Activated gamma-delta T cell treated with anti-CD3 and anti-CD28 coated beads, Interleukin-2, amount 50 U/mL, for 16 hours (primary cell): Measurements from ENCODE around the gene PTPRF.
"Not testable (repeated sequence)": the region's sequence is repeated elsewhere in the genome, so short reads cannot be mapped to it uniquely, and the experiment has no call there.

Source experiments
- DNase-seq: peaks from one replicate; pipeline ENCODE4 v3.0.0-alpha.2; 2020; ENCODE audit warnings: low read depth

Gene PTPRF

DNA sequence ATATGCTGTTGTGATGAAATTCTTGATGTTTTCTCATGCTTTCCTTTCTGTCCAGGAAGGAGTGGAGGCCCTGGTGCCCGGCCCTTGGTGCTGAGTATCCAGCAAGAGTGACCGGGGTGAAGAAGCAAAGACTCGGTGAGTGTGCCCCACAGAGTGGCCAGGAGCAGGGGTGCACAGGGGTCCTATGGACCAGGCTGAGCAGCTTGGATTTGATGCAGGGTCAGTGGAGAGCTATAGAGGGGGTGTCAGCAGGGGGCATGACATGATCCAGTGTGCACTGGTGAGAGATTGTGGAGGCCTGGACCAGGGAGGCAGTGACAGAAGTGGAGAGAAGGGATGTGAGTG is 7.4 kb downstream of the PTPRF start:
- no peak for DNase-seq

- no peak for DNase-seq
Observed at GRCh38 chr1:43538969-43539368, 8.3 kb downstream of the PTPRF start.

DNA sequence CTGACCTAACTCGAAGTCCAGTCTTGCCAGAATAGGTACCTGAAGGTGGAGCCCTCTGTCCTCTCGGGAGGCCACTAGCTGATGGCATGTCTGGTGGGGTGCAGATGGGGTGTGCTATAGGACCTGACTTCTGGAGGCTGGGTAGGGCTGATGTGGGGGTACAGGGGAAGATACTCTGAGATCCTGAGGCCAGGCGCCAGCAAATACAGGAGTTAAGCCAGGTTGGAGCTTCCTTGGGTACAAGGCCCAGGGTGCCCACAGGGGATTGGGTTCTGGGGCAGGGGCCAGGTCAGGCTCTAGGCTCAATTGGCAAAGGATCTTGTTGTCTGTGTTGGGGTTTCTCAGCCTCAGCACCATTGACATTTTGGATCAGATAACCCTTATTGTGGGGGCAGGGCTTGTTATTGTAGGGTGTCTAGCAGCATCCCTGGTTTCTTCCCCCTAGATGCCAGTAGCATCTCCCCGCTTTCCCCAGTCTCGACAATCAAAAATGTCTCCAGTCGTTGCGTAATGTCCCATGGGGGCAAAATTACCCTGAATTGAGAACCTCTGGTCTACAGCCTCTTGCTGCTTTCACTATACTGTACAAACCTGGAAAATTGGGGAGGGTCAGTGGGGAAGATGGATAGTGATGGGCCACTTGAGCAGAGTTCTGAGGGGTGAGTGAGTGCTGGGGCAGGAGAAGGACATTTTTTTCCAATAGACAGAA is 9.2 kb downstream of the PTPRF start:
- no peak for DNase-seq

DNA sequence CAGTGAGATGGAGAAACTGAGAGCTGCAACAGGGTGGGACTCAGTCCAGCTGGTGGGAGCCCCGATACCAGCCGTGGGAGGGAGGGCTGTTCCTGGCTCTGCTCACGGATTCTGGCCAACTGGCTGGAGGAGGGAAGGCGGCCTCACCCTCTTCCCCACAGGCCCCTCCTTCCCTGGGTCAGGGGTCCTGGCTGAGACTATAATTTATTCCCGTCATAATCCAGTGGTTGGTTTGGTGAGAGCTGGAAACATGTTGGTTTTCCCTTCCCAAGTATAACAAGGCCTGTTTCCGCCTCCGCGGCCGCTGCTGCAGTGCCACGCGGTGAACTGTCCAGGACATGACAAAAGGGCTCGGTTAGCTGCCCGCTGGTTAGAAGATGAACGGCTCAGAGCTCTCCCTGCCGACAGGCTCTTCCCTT is 10.0 kb downstream of the PTPRF start:
- no peak for DNase-seq

GRCh38 chr1:43541141-43541540 is 10.5 kb downstream of the PTPRF start:
- DNase-seq: no peak

- DNase-seq: no peak
Observed at GRCh38 chr1:43541721-43542401, 11.2 kb downstream of the PTPRF start.

GRCh38 chr1:43542527-43543458 is 12.1 kb downstream of the PTPRF start:
- no peak for DNase-seq

GRCh38 chr1:43543567-43543966 is 12.9 kb downstream of the PTPRF start:
- no peak for DNase-seq

GRCh38 chr1:43545339-43545694 is 14.6 kb downstream of the PTPRF start:
- DNase-seq: no peak

GRCh38 chr1:43545695-43546387 is 15.2 kb downstream of the PTPRF start:
- no peak for DNase-seq

GRCh38 chr1:43546388-43547100 is 15.9 kb downstream of the PTPRF start:
- no peak for DNase-seq

DNA sequence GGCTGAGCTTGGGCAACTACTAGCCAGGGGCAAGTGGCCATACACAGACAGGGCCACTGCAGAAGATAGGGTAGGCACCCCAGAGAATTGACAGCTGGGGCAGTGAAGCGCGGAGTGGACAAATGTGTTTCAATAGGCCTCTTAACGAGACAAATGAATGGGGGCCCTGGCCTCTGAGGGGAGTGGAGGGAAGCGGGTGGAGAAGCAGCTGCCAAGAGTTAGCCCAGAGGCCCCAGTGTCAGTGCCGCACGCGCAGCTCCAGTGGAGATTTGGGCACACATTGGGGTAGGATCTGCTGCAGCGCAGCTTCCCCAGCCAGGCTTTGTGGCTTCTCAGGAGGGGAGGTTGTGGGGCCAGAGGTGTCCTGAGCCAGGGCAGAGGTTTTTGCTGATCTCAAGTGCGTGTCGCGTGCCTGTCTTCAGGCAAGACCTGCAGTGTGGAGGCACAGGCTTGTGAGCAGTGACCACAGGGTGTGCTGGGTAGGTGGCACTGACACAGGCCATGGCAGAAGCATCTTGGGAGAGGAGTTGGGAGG is 16.9 kb downstream of the PTPRF start:
- no peak for DNase-seq

GRCh38 chr1:43548285-43549271 is 17.9 kb downstream of the PTPRF start:
- no peak for DNase-seq

- not testable (repeated sequence) for DNase-seq
Observed at GRCh38 chr1:43549394-43549793, 18.7 kb downstream of the PTPRF start.

DNA sequence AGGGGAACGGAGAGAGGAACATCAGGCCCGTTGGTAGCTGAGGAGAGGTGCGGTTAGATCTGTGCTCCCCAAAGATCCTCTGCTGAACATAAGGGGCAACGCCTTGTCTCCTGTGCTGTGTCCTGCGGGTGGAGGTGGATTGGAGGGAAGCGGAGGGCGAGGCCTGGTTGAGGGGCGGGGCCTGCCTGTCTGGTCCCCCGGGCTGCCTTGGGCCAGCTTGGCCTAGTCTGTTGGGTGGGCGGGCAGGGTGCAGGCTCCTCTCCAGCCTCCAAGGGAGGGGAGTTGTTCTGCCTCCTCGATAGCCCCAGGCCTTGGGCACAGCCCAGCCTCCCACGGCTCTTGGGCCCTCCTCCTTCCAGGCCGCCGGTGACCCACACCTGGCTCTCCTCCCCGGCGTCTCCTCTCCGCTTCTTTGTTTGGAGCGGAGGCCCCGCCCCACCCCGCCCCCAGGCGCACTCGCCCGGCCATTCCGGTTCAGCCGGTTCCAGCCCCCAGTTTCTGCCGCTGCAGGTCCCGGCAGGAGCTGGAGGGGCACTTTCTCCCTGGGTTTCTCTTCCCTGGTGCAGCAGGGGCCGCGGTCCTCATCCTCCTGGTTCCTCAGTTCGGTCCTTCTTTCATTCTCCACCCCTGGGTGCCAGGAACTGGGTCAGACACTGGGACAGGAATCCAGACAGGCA is 19.4 kb downstream of the PTPRF start:
- no peak for DNase-seq

DNA sequence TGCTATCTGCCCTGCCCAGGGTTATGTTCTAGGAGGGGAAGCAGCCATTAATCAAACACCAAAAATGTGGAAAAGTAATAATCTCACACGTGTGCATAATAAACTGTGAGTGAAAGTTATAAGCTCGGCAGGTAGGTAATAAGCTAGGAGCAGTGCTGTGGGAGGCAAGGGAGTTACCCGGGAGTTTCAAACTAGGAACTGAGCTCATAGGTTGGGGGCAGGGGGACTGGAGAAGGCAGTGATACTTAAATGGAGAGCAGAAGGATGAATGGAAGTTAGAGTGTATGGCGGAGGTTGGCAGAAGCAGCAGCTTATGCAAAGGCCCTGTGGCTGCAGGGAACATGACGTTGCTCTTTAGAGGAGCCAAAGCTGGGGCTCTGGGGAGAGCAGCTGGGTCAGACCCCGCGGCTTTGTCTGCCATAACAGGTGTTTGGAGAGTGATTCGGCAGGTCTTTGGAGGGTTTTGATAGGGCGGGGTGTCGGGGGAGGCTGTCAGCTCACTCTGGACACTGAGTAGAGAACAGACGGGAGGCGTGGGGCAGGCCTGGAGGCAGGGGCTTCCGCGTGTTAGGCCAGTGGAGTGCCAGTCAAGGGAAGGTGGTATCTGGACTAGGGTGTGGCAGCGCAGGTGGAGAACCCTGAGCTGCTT is 20.0 kb downstream of the PTPRF start:
- no peak for DNase-seq

DNA sequence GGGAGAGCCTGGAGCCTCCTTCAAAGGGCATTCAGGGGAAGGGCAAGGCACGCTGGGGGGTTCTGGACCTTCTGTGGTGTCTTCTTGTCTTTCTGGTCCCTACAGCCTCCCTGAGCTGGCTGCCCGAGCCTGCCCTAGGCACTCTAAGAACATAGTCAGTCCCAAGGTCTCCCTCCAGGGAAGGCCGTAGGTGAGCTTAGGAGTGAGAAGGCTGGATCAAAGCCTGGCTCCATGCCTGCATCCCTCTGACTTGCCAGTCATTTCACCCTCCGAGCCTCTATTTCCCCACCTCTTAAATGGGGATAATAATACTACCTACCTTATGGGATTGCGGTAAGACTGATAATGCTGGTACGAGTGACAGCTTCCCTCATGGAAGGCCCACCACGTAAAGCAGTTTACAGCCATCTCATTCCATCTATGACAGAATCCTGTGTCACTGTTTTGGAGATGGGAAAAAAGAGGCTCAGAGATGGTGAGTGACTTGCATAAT is 20.8 kb downstream of the PTPRF start:
- no peak for DNase-seq

DNA sequence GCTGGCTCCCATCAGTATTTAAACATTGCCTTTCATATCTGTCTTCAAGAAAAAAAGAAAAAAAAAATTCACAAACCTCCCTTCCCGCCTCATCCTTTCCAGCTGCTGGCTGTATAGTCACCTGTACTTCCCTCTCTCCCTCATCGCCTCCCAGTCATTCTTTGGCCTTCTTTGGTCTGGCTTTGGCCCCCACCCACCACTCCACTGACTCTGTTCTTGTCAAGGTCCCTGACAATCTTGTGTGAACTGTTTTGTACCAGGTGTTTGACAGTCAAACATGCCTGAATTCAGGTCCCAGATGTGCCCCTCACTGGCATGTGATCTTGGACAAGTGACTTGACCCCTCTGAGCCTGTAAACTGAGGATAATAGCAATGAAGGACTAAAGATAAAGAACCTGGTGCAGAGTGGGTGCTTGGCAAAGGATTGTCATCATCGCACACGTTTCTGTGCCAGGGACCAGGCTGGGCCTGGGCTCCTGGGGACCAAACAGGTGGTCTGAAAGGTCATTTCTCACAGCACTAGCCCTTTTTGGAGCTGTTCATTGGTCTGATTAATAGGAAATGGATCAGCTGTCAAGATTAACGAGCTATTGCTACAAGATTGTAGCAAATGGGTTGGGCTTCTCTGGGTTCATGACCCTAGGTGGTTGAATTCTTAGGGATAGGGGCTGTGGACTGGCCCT is 21.5 kb downstream of the PTPRF start:
- no peak for DNase-seq
